Measurements from ENCODE around the gene PGPEP1.
A peak's percentile ranks its signal among the peaks of the same experiment; 100 is the strongest.
"Not testable (repeated sequence)": the region's sequence is repeated elsewhere in the genome, so short reads cannot be mapped to it uniquely, and the experiment has no call there.

PGPEP1 gene

DNA sequence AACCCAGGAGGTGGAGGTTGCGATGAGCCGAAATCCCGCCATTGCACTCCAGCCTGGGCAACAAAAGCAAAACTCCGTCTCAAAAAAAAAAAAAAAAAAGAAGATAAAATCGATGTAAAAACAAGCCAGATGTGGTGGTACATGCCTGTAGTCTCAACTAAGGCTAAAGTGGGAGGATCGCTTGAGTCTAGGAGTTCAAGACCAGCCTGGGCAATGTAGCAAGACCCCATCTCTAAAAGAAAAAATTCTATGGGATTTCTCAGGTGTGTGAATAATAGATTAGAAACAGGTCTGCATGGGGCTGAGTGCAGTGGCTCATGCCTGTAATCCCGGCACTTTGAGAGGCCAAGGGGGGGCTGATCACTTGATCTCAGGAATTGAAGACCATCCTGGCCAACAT, 11.1 kb downstream of the PGPEP1 start:
- Histone ChIP-seq H3K36me3 (ENCODE audit: control insufficient read depth, insufficient read depth, low read length) (peaks cover 8% of the 10 kb centered on the region), H3K9ac (ENCODE audit: low read length) (no peak overlapping the region), H3K27me3 (ENCODE audit: control insufficient read depth, insufficient read depth, low read length) (no peaks in the 10 kb centered on the region), H3K9me3 (ENCODE audit: control insufficient read depth, insufficient read depth, low read depth, low read length) (no peaks in the 10 kb centered on the region), H3K27ac (ENCODE audit: low read depth, low read length) (no peak overlapping the region), H3K4me1 (ENCODE audit: control insufficient read depth, insufficient read depth, low read length) (no peaks in the 10 kb centered on the region), H3K4me3 (ENCODE audit: low read depth, low read length) (no peak overlapping the region)

DNA sequence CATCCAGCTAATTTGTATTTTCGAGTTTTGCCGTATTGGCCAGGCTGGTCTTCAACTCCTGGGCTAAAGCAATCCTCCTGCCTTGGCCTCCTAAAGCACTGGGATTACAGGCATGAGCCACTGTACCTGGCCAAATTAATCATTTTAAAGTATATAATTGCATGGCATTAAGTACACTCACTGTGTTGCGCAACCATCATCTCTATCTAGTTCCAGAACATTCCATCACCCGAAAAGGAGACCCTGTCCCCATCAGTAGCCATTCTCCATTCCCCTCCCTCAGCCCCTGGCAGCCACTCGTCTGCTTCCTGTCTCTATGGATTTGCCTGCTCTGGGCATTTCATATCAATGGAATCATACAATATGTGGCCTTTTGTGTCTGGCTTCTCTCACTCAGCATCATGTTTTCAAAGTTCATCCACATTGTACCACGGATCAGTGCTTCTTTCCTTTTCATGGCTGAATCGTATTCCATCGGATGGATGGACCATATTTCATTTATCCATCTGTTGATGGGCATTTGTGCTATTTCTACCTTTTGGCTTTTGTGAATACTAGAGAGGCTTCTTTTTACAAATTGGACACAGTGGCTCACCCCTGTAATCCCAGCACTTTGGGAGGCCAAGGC, 13.1 kb downstream of the PGPEP1 start:
- no peak overlapping the region for H3K27ac ChIP-seq (ENCODE audit: low read depth, low read length)
- no peak overlapping the region for H3K9ac ChIP-seq (ENCODE audit: low read length)
- no peaks in the 10 kb centered on the region for H3K4me1 ChIP-seq (ENCODE audit: control insufficient read depth, insufficient read depth, low read length)
- no peaks in the 10 kb centered on the region for H3K27me3 ChIP-seq (ENCODE audit: control insufficient read depth, insufficient read depth, low read length)
- no peak overlapping the region for H3K4me3 ChIP-seq (ENCODE audit: low read depth, low read length)
- H3K9me3 ChIP-seq (ENCODE audit: control insufficient read depth, insufficient read depth, low read depth, low read length) = peaks cover 6% of the 10 kb centered on the region
- peaks cover 21% of the 10 kb centered on the region for H3K36me3 ChIP-seq (ENCODE audit: control insufficient read depth, insufficient read depth, low read length)

GRCh38 chr19:18354743-18355142, 14.3 kb downstream of the PGPEP1 start:
- H3K36me3 ChIP-seq (ENCODE audit: control insufficient read depth, insufficient read depth, low read length) = peaks cover 27% of the 10 kb centered on the region
- H3K4me3 ChIP-seq (ENCODE audit: low read depth, low read length); H3K9me3 ChIP-seq (ENCODE audit: control insufficient read depth, insufficient read depth, low read depth, low read length); H3K27ac ChIP-seq (ENCODE audit: low read depth, low read length); H3K4me1 ChIP-seq (ENCODE audit: control insufficient read depth, insufficient read depth, low read length); H3K27me3 ChIP-seq (ENCODE audit: control insufficient read depth, insufficient read depth, low read length); H3K9ac ChIP-seq (ENCODE audit: low read length): not testable (repeated sequence)

DNA sequence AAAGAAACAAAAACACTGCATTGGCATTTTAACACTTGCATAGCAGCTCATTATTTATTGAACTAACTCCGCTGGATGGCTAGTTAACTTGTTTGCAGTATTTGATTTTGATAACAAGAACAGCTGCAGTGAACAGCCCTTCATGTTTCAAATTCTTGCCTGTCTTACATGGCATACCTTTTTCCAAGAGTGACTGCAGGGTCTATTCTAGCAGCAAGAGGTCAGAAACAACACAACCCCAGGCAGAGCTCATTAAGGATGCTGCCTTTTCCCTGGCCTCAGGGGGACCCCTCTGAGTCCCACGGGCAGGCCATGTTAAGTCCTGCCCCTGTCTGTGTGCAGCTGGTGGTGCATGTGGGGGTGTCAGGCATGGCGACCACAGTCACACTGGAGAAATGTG, 16.6 kb downstream of the PGPEP1 start:
- Histone ChIP-seq H3K4me3 (ENCODE audit: low read depth, low read length) (no peak overlapping the region), H3K4me1 (ENCODE audit: control insufficient read depth, insufficient read depth, low read length) (no peaks in the 10 kb centered on the region), H3K9ac (ENCODE audit: low read length) (no peak overlapping the region), H3K27ac (ENCODE audit: low read depth, low read length) (no peak overlapping the region), H3K27me3 (ENCODE audit: control insufficient read depth, insufficient read depth, low read length) (no peaks in the 10 kb centered on the region), H3K9me3 (ENCODE audit: control insufficient read depth, insufficient read depth, low read depth, low read length) (peaks cover 6% of the 10 kb centered on the region), H3K36me3 (ENCODE audit: control insufficient read depth, insufficient read depth, low read length) (peaks cover 36% of the 10 kb centered on the region)

DNA sequence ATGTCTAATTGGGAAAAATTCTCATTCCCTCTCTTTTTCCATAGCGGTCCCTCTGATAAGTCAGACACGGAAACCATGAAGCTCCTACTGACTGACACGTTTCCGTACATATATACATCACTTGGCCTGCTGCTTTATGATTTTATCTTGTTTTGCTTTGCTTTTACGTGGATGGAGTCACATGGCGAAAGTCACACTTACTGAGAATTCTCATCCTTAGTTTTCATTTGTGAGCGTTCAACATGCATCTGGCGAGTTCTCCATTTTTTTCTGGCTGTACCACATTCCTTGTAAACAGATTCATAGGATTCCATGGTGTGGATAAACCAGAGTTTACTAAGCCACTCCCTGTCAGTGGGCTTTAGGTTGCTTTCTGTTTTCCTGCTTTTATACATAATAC, 21.2 kb downstream of the PGPEP1 start:
- no peaks in the 10 kb centered on the region for H3K27me3 ChIP-seq (ENCODE audit: control insufficient read depth, insufficient read depth, low read length)
- H3K4me3 ChIP-seq (ENCODE audit: low read depth, low read length) = no peak overlapping the region
- peaks cover 9% of the 10 kb centered on the region for H3K4me1 ChIP-seq (ENCODE audit: control insufficient read depth, insufficient read depth, low read length)
- no peak overlapping the region for H3K27ac ChIP-seq (ENCODE audit: low read depth, low read length)
- peaks cover 33% of the 10 kb centered on the region for H3K36me3 ChIP-seq (ENCODE audit: control insufficient read depth, insufficient read depth, low read length)
- peaks cover 6% of the 10 kb centered on the region for H3K9me3 ChIP-seq (ENCODE audit: control insufficient read depth, insufficient read depth, low read depth, low read length)
- H3K9ac ChIP-seq (ENCODE audit: low read length) = no peak overlapping the region

GRCh38 chr19:18362934-18363542, 22.6 kb downstream of the PGPEP1 start:
- Histone ChIP-seq H3K27ac (ENCODE audit: low read depth, low read length) (0 out of 2 replicates have a peak overlapping the region, but pooled peaks have one; percentile 34), H3K9me3 (ENCODE audit: control insufficient read depth, insufficient read depth, low read depth, low read length) (no peaks in the 10 kb centered on the region), H3K27me3 (ENCODE audit: control insufficient read depth, insufficient read depth, low read length) (no peaks in the 10 kb centered on the region), H3K4me3 (ENCODE audit: low read depth, low read length) (no peak overlapping the region), H3K36me3 (ENCODE audit: control insufficient read depth, insufficient read depth, low read length) (peaks cover 20% of the 10 kb centered on the region), H3K9ac (ENCODE audit: low read length) (no peak overlapping the region), H3K4me1 (ENCODE audit: control insufficient read depth, insufficient read depth, low read length) (peaks cover 9% of the 10 kb centered on the region)

- Histone ChIP-seq H3K4me1 (ENCODE audit: control insufficient read depth, insufficient read depth, low read length) (peaks cover 12% of the 10 kb centered on the region), H3K9ac (ENCODE audit: low read length) (no peak overlapping the region), H3K4me3 (ENCODE audit: low read depth, low read length) (no peak overlapping the region), H3K9me3 (ENCODE audit: control insufficient read depth, insufficient read depth, low read depth, low read length) (no peaks in the 10 kb centered on the region), H3K27ac (ENCODE audit: low read depth, low read length) (peak overlapping the region; percentile 34; the same call in 1 of the 2 replicates), H3K27me3 (ENCODE audit: control insufficient read depth, insufficient read depth, low read length) (no peaks in the 10 kb centered on the region), H3K36me3 (ENCODE audit: control insufficient read depth, insufficient read depth, low read length) (peaks cover 20% of the 10 kb centered on the region)
Measured at GRCh38 chr19:18363787-18364186, 23.4 kb downstream of the PGPEP1 start.

DNA sequence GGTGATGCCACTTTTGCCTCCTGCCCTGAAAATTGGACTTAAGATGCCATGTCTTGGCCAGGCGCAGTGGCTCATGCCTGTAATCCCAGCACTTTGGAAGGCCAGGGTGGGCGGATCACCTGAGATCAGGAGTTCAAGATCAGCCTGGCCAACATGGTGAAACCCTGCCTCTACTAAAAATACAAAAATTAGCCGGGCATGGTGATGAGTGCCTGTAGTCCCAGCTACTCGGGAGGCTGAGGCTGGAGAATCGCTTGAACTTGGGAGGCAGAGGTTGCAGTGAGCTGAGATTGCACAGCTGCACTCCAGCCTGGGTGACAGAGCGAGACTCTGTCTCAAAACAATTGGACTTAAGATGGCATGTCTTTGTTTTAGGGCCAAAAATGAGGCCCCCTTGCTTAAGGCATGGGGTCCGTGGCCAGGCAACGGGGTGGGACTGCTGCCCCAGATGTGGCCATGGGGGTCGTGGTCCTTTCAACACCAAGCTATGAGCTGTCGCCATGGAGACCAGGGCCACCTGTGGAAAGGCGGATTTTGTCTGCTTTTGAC, 24.0 kb downstream of the PGPEP1 start:
- H3K9ac ChIP-seq (ENCODE audit: low read length) = peak overlapping the region; percentile 76
- H3K4me1 ChIP-seq (ENCODE audit: control insufficient read depth, insufficient read depth, low read length) = peaks cover 14% of the 10 kb centered on the region
- H3K27me3 ChIP-seq (ENCODE audit: control insufficient read depth, insufficient read depth, low read length); H3K4me3 ChIP-seq (ENCODE audit: low read depth, low read length); H3K9me3 ChIP-seq (ENCODE audit: control insufficient read depth, insufficient read depth, low read depth, low read length): not testable (repeated sequence)
- H3K36me3 ChIP-seq (ENCODE audit: control insufficient read depth, insufficient read depth, low read length) = peaks cover 16% of the 10 kb centered on the region; the same call in 1 of the 2 replicates
- H3K27ac ChIP-seq (ENCODE audit: low read depth, low read length) = peak overlapping the region; percentile 91

DNA sequence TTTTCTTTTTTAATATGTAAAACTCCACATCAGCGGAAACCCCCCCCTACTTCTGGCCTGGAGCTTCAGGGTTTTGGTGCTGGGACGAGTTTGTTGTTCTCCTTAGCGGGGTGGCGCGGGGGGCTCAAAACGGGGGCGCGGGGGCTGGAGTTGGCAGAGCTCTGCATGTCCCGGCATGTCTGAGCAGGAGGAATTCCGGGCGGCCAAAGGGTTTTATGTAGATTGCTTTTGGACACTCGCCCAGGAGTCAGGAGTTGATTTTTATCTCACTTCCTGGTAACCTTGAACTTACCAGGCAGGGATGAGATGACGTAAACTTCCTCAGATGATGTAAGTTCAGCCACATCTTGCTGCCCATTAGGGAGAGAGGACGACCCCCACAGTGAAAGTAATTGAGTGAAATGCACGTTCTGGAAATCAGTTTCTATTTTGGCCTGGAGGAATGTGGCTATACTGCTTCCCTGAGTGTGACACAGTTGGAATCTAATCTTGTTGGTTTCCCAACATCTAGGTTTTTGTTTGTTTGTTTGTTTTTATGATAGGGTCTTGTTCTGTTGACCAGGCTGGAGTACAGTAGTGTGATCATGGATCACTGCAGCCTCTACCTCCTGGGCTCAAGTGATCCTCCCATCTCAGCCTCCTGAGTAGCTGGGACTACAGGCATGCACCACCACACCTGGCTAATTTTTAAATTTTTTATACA, 24.6 kb downstream of the PGPEP1 start:
- H3K9ac ChIP-seq (ENCODE audit: low read length) = peak overlapping the region; percentile 76
- no peak overlapping the region for H3K4me3 ChIP-seq (ENCODE audit: low read depth, low read length)
- H3K36me3 ChIP-seq (ENCODE audit: control insufficient read depth, insufficient read depth, low read length) = peaks cover 12% of the 10 kb centered on the region; the same call in 1 of the 2 replicates
- no peaks in the 10 kb centered on the region for H3K9me3 ChIP-seq (ENCODE audit: control insufficient read depth, insufficient read depth, low read depth, low read length)
- no peaks in the 10 kb centered on the region for H3K27me3 ChIP-seq (ENCODE audit: control insufficient read depth, insufficient read depth, low read length)
- H3K4me1 ChIP-seq (ENCODE audit: control insufficient read depth, insufficient read depth, low read length) = peaks cover 15% of the 10 kb centered on the region
- H3K27ac ChIP-seq (ENCODE audit: low read depth, low read length) = peak overlapping the region; percentile 91

- H3K9ac ChIP-seq (ENCODE audit: low read length) = no peak overlapping the region
- H3K4me1 ChIP-seq (ENCODE audit: control insufficient read depth, insufficient read depth, low read length) = peaks cover 15% of the 10 kb centered on the region
- H3K27ac ChIP-seq (ENCODE audit: low read depth, low read length) = 0 out of 2 replicates have a peak overlapping the region, but pooled peaks have one; percentile 91
- H3K4me3 ChIP-seq (ENCODE audit: low read depth, low read length) = no peak overlapping the region
- peaks cover 11% of the 10 kb centered on the region; the same call in 1 of the 2 replicates for H3K36me3 ChIP-seq (ENCODE audit: control insufficient read depth, insufficient read depth, low read length)
- H3K27me3 ChIP-seq (ENCODE audit: control insufficient read depth, insufficient read depth, low read length) = no peaks in the 10 kb centered on the region
- H3K9me3 ChIP-seq (ENCODE audit: control insufficient read depth, insufficient read depth, low read depth, low read length) = no peaks in the 10 kb centered on the region
Measured at GRCh38 chr19:18366021-18366435, 25.6 kb downstream of the PGPEP1 start.

Data from HUES6 (cell line).